Measurements from ENCODE around the gene GALM.

GALM gene

GRCh38 chr2:38748943-38749804 is 83.3 kb downstream of the GALM start:
- no peak for TF ChIP-seq CTCF (IDR thresholded peaks at IDR 0.05; ENCODE audit: borderline replicate concordance, control extremely low read depth, extremely low read depth, insufficient read depth, missing control alignments)
- in situ Hi-C loops (cut with MboI; ENCODE audit: low sequenced_read_pairs, unreplicated experiment): loop anchor here (10.0 to 25.0 kb wide), 2 partner anchors 164 to 437 kb away; no protein-coding TSS in a partner anchor
- DNase-seq (ENCODE audit: low spot score): no peak

GRCh38 chr2:38750011-38750890 is 84.3 kb downstream of the GALM start:
- in situ Hi-C loops (cut with MboI; ENCODE audit: low sequenced_read_pairs, unreplicated experiment): no loop called here
- no peak for TF ChIP-seq CTCF (IDR thresholded peaks at IDR 0.05; ENCODE audit: borderline replicate concordance, control extremely low read depth, extremely low read depth, insufficient read depth, missing control alignments)
- peak; percentile 68 for DNase-seq (ENCODE audit: low spot score)

GRCh38 chr2:38750891-38751595 is 85.1 kb downstream of the GALM start, which contains the start of gene SRSF7:
Gene SRSF7 (minus strand): TSS chr2:38751361. CDS start chr2:38751256, 105 bp downstream.
- no peak for TF ChIP-seq CTCF (IDR thresholded peaks at IDR 0.05; ENCODE audit: borderline replicate concordance, control extremely low read depth, extremely low read depth, insufficient read depth, missing control alignments)
- peak; percentile 96 for DNase-seq (ENCODE audit: low spot score)
- in situ Hi-C loops (cut with MboI; ENCODE audit: low sequenced_read_pairs, unreplicated experiment): no loop called here

- in situ Hi-C loops (cut with MboI; ENCODE audit: low sequenced_read_pairs, unreplicated experiment): no loop called here
- no peak for TF ChIP-seq CTCF (IDR thresholded peaks at IDR 0.05; ENCODE audit: borderline replicate concordance, control extremely low read depth, extremely low read depth, insufficient read depth, missing control alignments)
- no peak for DNase-seq (ENCODE audit: low spot score)
Measured at GRCh38 chr2:38751596-38752410, 85.9 kb downstream of the GALM start.

- in situ Hi-C loops (cut with MboI; ENCODE audit: low sequenced_read_pairs, unreplicated experiment): no loop called here
- TF ChIP-seq CTCF (IDR thresholded peaks at IDR 0.05; ENCODE audit: borderline replicate concordance, control extremely low read depth, extremely low read depth, insufficient read depth, missing control alignments): no peak
- no peak for DNase-seq (ENCODE audit: low spot score)
Measured at GRCh38 chr2:38754049-38754448, 88.1 kb downstream of the GALM start.
